ENCODE measurements around the gene FREM2.

- TF ChIP-seq, protein P1, sequence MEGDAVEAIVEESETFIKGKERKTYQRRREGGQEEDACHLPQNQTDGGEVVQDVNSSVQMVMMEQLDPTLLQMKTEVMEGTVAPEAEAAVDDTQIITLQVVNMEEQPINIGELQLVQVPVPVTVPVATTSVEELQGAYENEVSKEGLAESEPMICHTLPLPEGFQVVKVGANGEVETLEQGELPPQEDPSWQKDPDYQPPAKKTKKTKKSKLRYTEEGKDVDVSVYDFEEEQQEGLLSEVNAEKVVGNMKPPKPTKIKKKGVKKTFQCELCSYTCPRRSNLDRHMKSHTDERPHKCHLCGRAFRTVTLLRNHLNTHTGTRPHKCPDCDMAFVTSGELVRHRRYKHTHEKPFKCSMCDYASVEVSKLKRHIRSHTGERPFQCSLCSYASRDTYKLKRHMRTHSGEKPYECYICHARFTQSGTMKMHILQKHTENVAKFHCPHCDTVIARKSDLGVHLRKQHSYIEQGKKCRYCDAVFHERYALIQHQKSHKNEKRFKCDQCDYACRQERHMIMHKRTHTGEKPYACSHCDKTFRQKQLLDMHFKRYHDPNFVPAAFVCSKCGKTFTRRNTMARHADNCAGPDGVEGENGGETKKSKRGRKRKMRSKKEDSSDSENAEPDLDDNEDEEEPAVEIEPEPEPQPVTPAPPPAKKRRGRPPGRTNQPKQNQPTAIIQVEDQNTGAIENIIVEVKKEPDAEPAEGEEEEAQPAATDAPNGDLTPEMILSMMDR (conservative IDR thresholded peaks at IDR 0.05; ENCODE audit: low read depth, low read length), result no peak
- no peak for TF ChIP-seq EZH2 (IDR thresholded peaks at IDR 0.05; ENCODE audit: low read length, unreplicated experiment)
These were observed 192.4 kb downstream of the FREM2 start for GRCh38 chr13:38879278-38879677.

Data from PC-3 (cell line).